DMS53 treated with DMSO at 0.1 percent for 48 hours (cell line): Measurements from ENCODE around the gene RBP2.
"Not testable (repeated sequence)": the region's sequence is repeated elsewhere in the genome, so short reads cannot be mapped to it uniquely, and the experiment has no call there.

Experiments used
- DNase-seq: peaks from one replicate; lab custom pipeline; 2025; ENCODE audit not compliant: unreplicated experiment; lab: John Stamatoyannopoulos, UW

The RBP2 gene

GRCh38 chr3:139444446-139444845 is 31.9 kb downstream of the RBP2 start:
- DNase-seq: no peak

GRCh38 chr3:139443186-139443585 is 33.1 kb downstream of the RBP2 start:
- DNase-seq: no peak

GRCh38 chr3:139441656-139442055 is 34.7 kb downstream of the RBP2 start:
- DNase-seq: no peak

GRCh38 chr3:139440639-139441556 is 35.4 kb downstream of the RBP2 start:
- DNase-seq: no peak

- no peak for DNase-seq
Observed at GRCh38 chr3:139439278-139439677, 37.0 kb downstream of the RBP2 start.

- DNase-seq: no peak
Observed at GRCh38 chr3:139434764-139435307, 41.5 kb downstream of the RBP2 start.

GRCh38 chr3:139434228-139434627 is 42.1 kb downstream of the RBP2 start:
- DNase-seq: no peak

GRCh38 chr3:139433089-139433488 is 43.2 kb downstream of the RBP2 start:
- no peak for DNase-seq

- DNase-seq: no peak
Observed at GRCh38 chr3:139430493-139430892, 45.8 kb downstream of the RBP2 start.

- DNase-seq: peak; percentile 73
Observed at GRCh38 chr3:139427283-139428060, 48.8 kb downstream of the RBP2 start.

GRCh38 chr3:139425745-139426400 is 50.4 kb downstream of the RBP2 start:
- no peak for DNase-seq

- DNase-seq: no peak
Observed at GRCh38 chr3:139423232-139423631, 53.1 kb downstream of the RBP2 start.

GRCh38 chr3:139421460-139421859 is 54.9 kb downstream of the RBP2 start:
- no peak for DNase-seq

- DNase-seq: no peak
Observed at GRCh38 chr3:139421040-139421439, 55.3 kb downstream of the RBP2 start.

GRCh38 chr3:139418144-139418543 is 58.2 kb downstream of the RBP2 start:
- DNase-seq: no peak

- no peak for DNase-seq
Observed at GRCh38 chr3:139416275-139416674, 60.0 kb downstream of the RBP2 start.

GRCh38 chr3:139414608-139415224 is 61.6 kb downstream of the RBP2 start:
- DNase-seq: no peak

GRCh38 chr3:139412891-139413290 is 63.4 kb downstream of the RBP2 start:
- DNase-seq: not testable (repeated sequence)
